Measurements from ENCODE around the gene GTPBP6.

The GTPBP6 gene

GRCh38 chrX:318739-319578 lies at the start of gene GTPBP6:
Gene GTPBP6 (minus strand): TSS chrX:318796. CDS start chrX:318787, 9 bp downstream.
- H3K27ac ChIP-seq, result peak within 1 kb of the TSS; percentile 83
- H3K9ac ChIP-seq, result peak within 1 kb of the TSS; percentile 86
- no peaks in the 10 kb centered on the region for H3K27me3 ChIP-seq (ENCODE audit: insufficient read depth, low read depth)
- no peaks in the 10 kb centered on the region for H4K20me1 ChIP-seq (ENCODE audit: insufficient read depth)
- H3K36me3 ChIP-seq (ENCODE audit: insufficient read depth), result no peaks in the 10 kb centered on the region
- no peaks in the 10 kb centered on the region for H3K4me1 ChIP-seq (ENCODE audit: low read depth, poor library complexity, severe bottlenecking)
- H2AFZ ChIP-seq (ENCODE audit: low read depth), result peak within 1 kb of the TSS; percentile 30; the same call in 1 of the 2 replicates
- H3K4me2 ChIP-seq, result peak within 1 kb of the TSS; percentile 48
- TF ChIP-seq CTCF (conservative IDR thresholded peaks at IDR 0.05; ENCODE audit: low read depth, low read length), result no peak
- H3K79me2 ChIP-seq (ENCODE audit: insufficient read depth, low read depth), result no peaks in the 10 kb centered on the region
- H3K4me3 ChIP-seq (IDR thresholded peaks at IDR 0.05; ENCODE audit: insufficient read depth, low read depth, low read length), result no peak within 1 kb of the TSS

- H3K36me3 ChIP-seq (ENCODE audit: insufficient read depth), result no peaks in the 10 kb centered on the region
- no peak overlapping the region for H3K27ac ChIP-seq
- no peaks in the 10 kb centered on the region for H3K4me1 ChIP-seq (ENCODE audit: low read depth, poor library complexity, severe bottlenecking)
- no peak overlapping the region for H3K4me2 ChIP-seq
- H2AFZ ChIP-seq (ENCODE audit: low read depth), result no peak overlapping the region
- no peak for TF ChIP-seq CTCF (conservative IDR thresholded peaks at IDR 0.05; ENCODE audit: low read depth, low read length)
- H3K27me3 ChIP-seq (ENCODE audit: insufficient read depth, low read depth), result no peaks in the 10 kb centered on the region
- H4K20me1 ChIP-seq (ENCODE audit: insufficient read depth), result no peaks in the 10 kb centered on the region
- H3K9ac ChIP-seq, result no peak overlapping the region
- no peak overlapping the region for H3K4me3 ChIP-seq (IDR thresholded peaks at IDR 0.05; ENCODE audit: insufficient read depth, low read depth, low read length)
- H3K79me2 ChIP-seq (ENCODE audit: insufficient read depth, low read depth), result no peaks in the 10 kb centered on the region
Measured at GRCh38 chrX:367866-368265, 49.3 kb upstream of the GTPBP6 start.

- H2AFZ ChIP-seq (ENCODE audit: low read depth), result no peak overlapping the region
- no peaks in the 10 kb centered on the region for H3K27me3 ChIP-seq (ENCODE audit: insufficient read depth, low read depth)
- H3K9ac ChIP-seq, result no peak overlapping the region
- no peaks in the 10 kb centered on the region for H3K4me1 ChIP-seq (ENCODE audit: low read depth, poor library complexity, severe bottlenecking)
- no peaks in the 10 kb centered on the region for H3K36me3 ChIP-seq (ENCODE audit: insufficient read depth)
- TF ChIP-seq CTCF (conservative IDR thresholded peaks at IDR 0.05; ENCODE audit: low read depth, low read length), result no peak
- H4K20me1 ChIP-seq (ENCODE audit: insufficient read depth), result no peaks in the 10 kb centered on the region
- no peak overlapping the region for H3K4me3 ChIP-seq (IDR thresholded peaks at IDR 0.05; ENCODE audit: insufficient read depth, low read depth, low read length)
- H3K79me2 ChIP-seq (ENCODE audit: insufficient read depth, low read depth), result no peaks in the 10 kb centered on the region
- no peak overlapping the region for H3K4me2 ChIP-seq
- no peak overlapping the region for H3K27ac ChIP-seq
Measured at GRCh38 chrX:367349-367748, 48.8 kb upstream of the GTPBP6 start.

- H3K4me1 ChIP-seq (ENCODE audit: low read depth, poor library complexity, severe bottlenecking), result no peaks in the 10 kb centered on the region
- H4K20me1 ChIP-seq (ENCODE audit: insufficient read depth), result no peaks in the 10 kb centered on the region
- H2AFZ ChIP-seq (ENCODE audit: low read depth), result no peak overlapping the region
- H3K4me3 ChIP-seq (IDR thresholded peaks at IDR 0.05; ENCODE audit: insufficient read depth, low read depth, low read length), result no peak overlapping the region
- TF ChIP-seq CTCF (conservative IDR thresholded peaks at IDR 0.05; ENCODE audit: low read depth, low read length), result no peak
- no peak overlapping the region for H3K27ac ChIP-seq
- no peaks in the 10 kb centered on the region for H3K36me3 ChIP-seq (ENCODE audit: insufficient read depth)
- H3K27me3 ChIP-seq (ENCODE audit: insufficient read depth, low read depth), result no peaks in the 10 kb centered on the region
- no peak overlapping the region for H3K4me2 ChIP-seq
- H3K79me2 ChIP-seq (ENCODE audit: insufficient read depth, low read depth), result no peaks in the 10 kb centered on the region
- H3K9ac ChIP-seq, result no peak overlapping the region
Measured at GRCh38 chrX:363621-364375, 45.2 kb upstream of the GTPBP6 start.
